Trophoblast cell (in vitro differentiated cells and primary cell): ENCODE data around the gene CWC27.

ENCODE experiments used
- DNase-seq, 2 donors: peaks; one replicate each; pipeline ENCODE4 v3.0.0-alpha.2; 2016
- H2AFZ ChIP-seq: 2 replicates; pipeline ENCODE4 v1.6.1; 2013; ENCODE audit warnings: low read length, moderate library complexity, mild to moderate bottlenecking; ENCODE audit not compliant: insufficient read depth, poor library complexity
- H2AK5ac ChIP-seq: 2 replicates; pipeline ENCODE4 v1.6.1; 2013; ENCODE audit warnings: mild to moderate bottlenecking, low read length
- H2BK120ac ChIP-seq: 2 replicates; pipeline ENCODE4 v1.6.1; 2013; ENCODE audit warnings: low read length, mild to moderate bottlenecking, moderate library complexity; ENCODE audit not compliant: insufficient read depth, poor library complexity
- H2BK12ac ChIP-seq: 2 replicates; pipeline ENCODE4 v1.6.1; 2013; ENCODE audit warnings: mild to moderate bottlenecking, low read length, moderate library complexity
- H2BK5ac ChIP-seq: 2 replicates; pipeline ENCODE4 v1.6.1; 2013; ENCODE audit warnings: low read length, low read depth, moderate library complexity, mild to moderate bottlenecking; ENCODE audit not compliant: poor library complexity
- H3K14ac ChIP-seq: 2 replicates; pipeline ENCODE4 v1.6.1; 2013; ENCODE audit warnings: mild to moderate bottlenecking, low read length
- H3K18ac ChIP-seq: 2 replicates; pipeline ENCODE4 v1.6.1; 2013; ENCODE audit warnings: mild to moderate bottlenecking, low read length
- H3K23ac ChIP-seq: 2 replicates; pipeline ENCODE4 v1.6.1; 2013; ENCODE audit warnings: low read length
- H3K27ac ChIP-seq: 2 replicates; pipeline ENCODE4 v1.5.1; 2013; ENCODE audit warnings: low read depth, mild to moderate bottlenecking, inconsistent platforms, low read length, moderate library complexity
- H3K27me3 ChIP-seq: 2 replicates; pipeline ENCODE4 v1.6.1; 2013; ENCODE audit warnings: inconsistent platforms, mild to moderate bottlenecking, low read length, moderate library complexity; ENCODE audit not compliant: insufficient read depth
- H3K36me3 ChIP-seq, 2 experiments: 1 replicate in 1 of 2; 2 replicates in 1 of 2; pipeline ENCODE4 v1.6.1; 2013; ENCODE audit warnings: low read length in 2 of 2, mild to moderate bottlenecking in 2 of 2, moderate library complexity in 1 of 2; ENCODE audit not compliant: insufficient read depth in 2 of 2, control insufficient read depth in 1 of 2
- H3K4ac ChIP-seq: 2 replicates; pipeline ENCODE4 v1.6.1; 2013; ENCODE audit warnings: low read depth, mild to moderate bottlenecking, low read length, moderate library complexity
- H3K4me1 ChIP-seq, 2 experiments: 1 replicate in 1 of 2; 2 replicates in 1 of 2; pipeline ENCODE4 v1.6.1; 2013; ENCODE audit warnings: low read length in 2 of 2, mild to moderate bottlenecking in 2 of 2, moderate library complexity in 1 of 2; ENCODE audit not compliant: insufficient read depth in 2 of 2, control insufficient read depth in 1 of 2
- H3K4me2 ChIP-seq: 2 replicates; pipeline ENCODE4 v1.6.1; 2013; ENCODE audit warnings: inconsistent platforms, mild to moderate bottlenecking, low read length, moderate library complexity
- H3K4me3 ChIP-seq: 2 replicates; pipeline ENCODE4 v1.5.1; 2013; ENCODE audit warnings: mild to moderate bottlenecking, low read depth, low read length, inconsistent platforms
- H3K79me1 ChIP-seq: one replicate; pipeline ENCODE4 v1.6.1; 2013; ENCODE audit warnings: low read length
- H3K79me2 ChIP-seq: 2 replicates; pipeline ENCODE4 v1.6.1; 2013; ENCODE audit warnings: low read length, mild to moderate bottlenecking; ENCODE audit not compliant: control insufficient read depth, insufficient read depth, poor library complexity
- H3K9ac ChIP-seq: 2 replicates; pipeline ENCODE4 v1.6.1; 2013; ENCODE audit warnings: mild to moderate bottlenecking, low read length
- H3K9me3 ChIP-seq: 2 replicates; pipeline ENCODE4 v1.6.1; 2013; ENCODE audit warnings: low read depth, mild to moderate bottlenecking, control low read depth, inconsistent platforms, low read length; ENCODE audit not compliant: insufficient read depth
- H4K12ac ChIP-seq: 2 replicates; pipeline ENCODE4 v1.6.1; 2013; ENCODE audit warnings: low read depth, mild to moderate bottlenecking, low read length, moderate library complexity
- H4K8ac ChIP-seq: 2 replicates; pipeline ENCODE4 v1.6.1; 2013; ENCODE audit warnings: low read depth, mild to moderate bottlenecking, low read length, moderate library complexity
- H4K91ac ChIP-seq: one replicate; pipeline ENCODE4 v1.6.1; 2013; ENCODE audit warnings: low read depth, mild to moderate bottlenecking, low read length, moderate library complexity
- WGBS: extraction: QIAGEN DNeasy Blood & Tissue Kit; methylation state at CpG from one replicate; pipeline ENCODE4 v1.1.7; 2013; ENCODE audit warnings: missing lambda C conversion rate; ENCODE audit not compliant: insufficient read length, insufficient coverage; ENCODE audit errors: extremely low coverage; 5-methylcytosine and 5-hydroxymethylcytosine counted together

The CWC27 gene

DNA sequence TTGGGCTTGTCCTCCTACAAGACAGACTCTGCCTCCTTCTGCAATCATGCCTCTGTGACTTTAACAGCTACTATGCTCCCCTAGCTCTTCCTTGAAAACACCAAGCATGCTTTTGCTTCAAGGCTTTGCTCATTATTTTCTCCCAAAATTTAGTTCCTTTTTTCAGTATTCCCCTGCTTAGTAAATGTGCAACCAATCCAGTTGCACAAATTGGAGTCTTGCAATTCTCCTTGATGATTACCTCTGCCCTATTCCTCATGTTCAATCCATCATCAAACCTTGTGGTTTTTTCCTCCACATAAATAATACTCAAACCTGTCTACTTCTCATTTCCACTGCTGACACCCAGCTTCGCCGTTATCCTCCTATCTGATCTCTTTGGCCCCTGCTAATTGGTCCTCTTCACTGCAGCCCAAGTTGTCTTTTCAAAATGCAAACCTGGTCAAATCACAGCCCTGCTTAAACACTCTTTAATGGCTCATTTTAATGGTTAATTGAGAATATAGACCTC is 296.3 kb downstream of the CWC27 start:
- Histone ChIP-seq H3K36me3 (no peaks in the 10 kb centered on the region), H3K4ac (no peak overlapping the region), H4K8ac (no peak overlapping the region), H3K18ac (no peak overlapping the region), H3K27ac (no peak overlapping the region), H3K9ac (no peak overlapping the region), H3K79me1 (peaks cover 34% of the 10 kb centered on the region), H2AK5ac (peak overlapping the region; percentile 7), H3K4me1 (peaks cover 8 to 10% of the 10 kb centered on the region in 2 experiments), H3K9me3 (no peaks in the 10 kb centered on the region), H2AFZ (no peak overlapping the region), H3K4me2 (no peak overlapping the region), H3K79me2 (peaks cover 3% of the 10 kb centered on the region), H4K12ac (no peak overlapping the region), H2BK120ac (peak overlapping the region; percentile 20), H3K23ac (no peak overlapping the region), H3K4me3 (no peak overlapping the region), H3K27me3 (no peaks in the 10 kb centered on the region), H4K91ac (peak overlapping the region; percentile 70), H3K14ac (peak overlapping the region; percentile 48), H2BK12ac (peak overlapping the region; percentile 82), H2BK5ac (no peak overlapping the region)
- WGBS: no CpG with 5 or more reads among the region's 2 CpGs
- no peak for DNase-seq

DNA sequence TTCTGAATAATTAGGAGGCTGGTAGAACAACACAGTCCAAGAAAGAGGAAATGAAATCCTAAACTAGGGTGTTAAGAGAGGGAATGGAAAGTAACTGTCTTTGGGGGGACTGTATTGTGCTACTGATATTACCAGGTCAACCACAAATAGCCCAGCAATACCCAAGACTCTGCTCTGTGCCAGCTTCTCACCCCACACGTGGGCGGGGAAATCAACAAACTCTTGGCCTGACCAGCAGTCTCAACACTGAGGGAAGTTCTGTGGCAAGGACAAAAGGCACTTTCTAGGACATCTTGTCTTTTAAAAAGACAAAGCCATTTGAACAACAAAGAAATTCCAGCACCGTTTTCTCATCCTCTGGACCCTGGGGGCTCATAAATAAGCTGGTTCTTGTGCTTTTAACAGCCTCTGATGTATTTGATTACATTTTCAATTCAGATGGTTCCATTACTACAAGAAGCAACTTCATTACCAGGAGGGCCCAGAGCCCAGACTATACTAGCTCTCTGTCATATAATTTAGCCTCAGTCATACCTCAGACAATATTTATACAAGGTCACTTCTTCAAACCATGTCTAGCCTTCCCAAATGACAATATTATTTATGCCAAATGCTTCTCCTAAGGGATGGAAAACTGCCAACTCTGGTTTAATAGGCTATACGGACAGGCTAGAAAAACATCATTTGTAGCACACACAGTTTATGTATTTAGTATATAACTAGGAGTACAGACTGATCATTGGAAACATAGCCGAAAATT is 297.8 kb downstream of the CWC27 start:
- Histone ChIP-seq H3K4ac (no peak overlapping the region), H3K4me3 (no peak overlapping the region), H2AK5ac (no peak overlapping the region), H3K23ac (no peak overlapping the region), H3K79me2 (peaks cover 3% of the 10 kb centered on the region), H3K18ac (no peak overlapping the region), H3K9ac (no peak overlapping the region), H3K4me2 (no peak overlapping the region), H3K27ac (no peak overlapping the region), H2BK12ac (peak overlapping the region; percentile 78), H3K36me3 (no peaks in the 10 kb centered on the region), H3K14ac (peak overlapping the region; percentile 87), H3K9me3 (no peaks in the 10 kb centered on the region), H4K91ac (peak overlapping the region; percentile 98), H4K8ac (peak overlapping the region; percentile 36), H2BK5ac (peak overlapping the region; percentile 61), H3K79me1 (peaks cover 37% of the 10 kb centered on the region), H3K27me3 (no peaks in the 10 kb centered on the region), H3K4me1 (peaks cover 5 to 6% of the 10 kb centered on the region in 2 experiments), H2AFZ (no peak overlapping the region), H4K12ac (no peak overlapping the region), H2BK120ac (peak overlapping the region; percentile 74)
- DNase-seq: no peak
- no CpG with 5 or more reads among the region's 5 CpGs for WGBS

DNA sequence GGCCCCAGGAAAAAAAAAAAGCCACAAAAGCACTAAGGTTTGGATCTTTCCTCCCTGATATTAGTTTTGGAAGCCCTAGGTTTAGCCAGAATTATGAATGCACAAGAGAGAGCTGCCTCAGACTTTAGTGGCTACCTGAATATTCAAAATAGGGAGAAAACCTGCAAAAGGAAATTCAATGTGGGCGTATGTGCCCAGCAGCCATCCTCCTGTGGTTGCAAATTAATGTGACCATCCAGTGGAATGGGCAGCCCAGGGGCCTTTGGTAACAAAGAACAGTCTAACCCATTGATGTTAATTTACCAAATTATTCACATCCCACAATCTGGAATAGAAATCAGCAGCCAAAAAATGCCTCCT is 298.4 kb downstream of the CWC27 start:
- no peak overlapping the region for H2AFZ ChIP-seq
- no peak overlapping the region for H3K14ac ChIP-seq
- no peak overlapping the region for H3K4me2 ChIP-seq
- H3K27me3 ChIP-seq: no peaks in the 10 kb centered on the region
- H3K4me1 ChIP-seq: peaks cover 3 to 4% of the 10 kb centered on the region in 2 experiments
- no CpG with 5 or more reads among the region's 1 CpG for WGBS
- H2BK5ac ChIP-seq: peak overlapping the region; percentile 61
- H4K91ac ChIP-seq: peak overlapping the region; percentile 75
- no peak overlapping the region for H4K8ac ChIP-seq
- no peaks in the 10 kb centered on the region for H3K9me3 ChIP-seq
- no peak for DNase-seq
- peak overlapping the region; percentile 69 for H2BK12ac ChIP-seq
- no peak overlapping the region for H3K9ac ChIP-seq
- H2BK120ac ChIP-seq: peak overlapping the region; percentile 85
- no peaks in the 10 kb centered on the region for H3K36me3 ChIP-seq
- H2AK5ac ChIP-seq: peak overlapping the region; percentile 64
- no peak overlapping the region for H3K23ac ChIP-seq
- H3K79me1 ChIP-seq: peaks cover 37% of the 10 kb centered on the region
- H3K4me3 ChIP-seq: no peak overlapping the region
- H4K12ac ChIP-seq: no peak overlapping the region
- peaks cover 3% of the 10 kb centered on the region for H3K79me2 ChIP-seq
- H3K4ac ChIP-seq: no peak overlapping the region
- no peak overlapping the region for H3K27ac ChIP-seq
- no peak overlapping the region for H3K18ac ChIP-seq
